ENCODE measurements around the gene DDX23. TPM values are rescaled to one million over a fixed set of nuclear protein-coding genes. Genes with fewer than 3 reads are reported as not detected.
A peak's percentile ranks its signal among the peaks of the same experiment; 100 is the strongest.

DDX23 gene
- total RNA-seq, 1 experiment from 2014 or later = 151 TPM

GRCh38 chr12:48881686-48882314 is 29.8 kb upstream of the DDX23 start:
- Histone ChIP-seq H3K27me3 (replicated peaks; ENCODE audit: control insufficient read depth, insufficient read depth, low read length) (no peaks in the 10 kb centered on the region), H3K9me3 (no peaks in the 10 kb centered on the region), H3K4me1 (peaks cover 65% of the 10 kb centered on the region), H3K36me3 (ENCODE audit: control insufficient read depth, insufficient read depth, low read length) (no peaks in the 10 kb centered on the region), H3K4me3 (ENCODE audit: low read depth, low read length) (no peak overlapping the region)
- peak in 1 of 2 experiments; percentile 2 for TF ChIP-seq CTCF (IDR thresholded peaks at IDR 0.05; ENCODE audit: insufficient read depth in 1 of 2, low read depth in 1 of 2, low read length in 1 of 2, severe bottlenecking in 1 of 2, unreplicated experiment in 1 of 2)
- DNase-seq = no peak
- intact Hi-C loops (cut with micrococcal nuclease; ENCODE audit: unreplicated experiment) = loop anchor here (2.0 kb wide), 1 partner anchor 29 kb away; the partner anchor contains the start of gene DDX23
- no TSS peak for BruUV-seq (replicated peaks)
- POLR2A ChIA-PET = interaction anchor here (0.7 to 4.1 kb wide), 5 partner anchors 8 to 92 kb away, joined by 5 to 58 read pairs (median 15); partner anchors contain the start of genes ADCY6, DDX23 and RND1
- H3K4me3 Mint-ChIP-seq (ENCODE audit: unreplicated experiment) = peak overlapping the region; percentile 70
- H3K27ac Mint-ChIP-seq (ENCODE audit: unreplicated experiment) = peak overlapping the region; percentile 96
- no peaks in the 10 kb centered on the region for H3K9me3 Mint-ChIP-seq (ENCODE audit: unreplicated experiment)
- no peaks in the 10 kb centered on the region for H3K27me3 Mint-ChIP-seq (ENCODE audit: insufficient read depth, unreplicated experiment)
- peaks cover 63% of the 10 kb centered on the region for H3K4me1 Mint-ChIP-seq (ENCODE audit: low read depth, unreplicated experiment)
- CTCF ChIA-PET = interaction anchor here (0.7 to 3.7 kb wide), 5 partner anchors 9 to 413 kb away, joined by 4 to 50 read pairs (median 7); partner anchors contain the start of genes DDX23 and PRPH
- peaks cover 15% of the 10 kb centered on the region for H3K36me3 Mint-ChIP-seq (ENCODE audit: insufficient read depth, unreplicated experiment)

- DNase-seq = no peak
- Mint-ChIP-seq H3K9me3 (ENCODE audit: unreplicated experiment) (no peaks in the 10 kb centered on the region), H3K36me3 (ENCODE audit: insufficient read depth, unreplicated experiment) (peaks cover 14% of the 10 kb centered on the region), H3K4me3 (ENCODE audit: unreplicated experiment) (no peak overlapping the region), H3K27ac (ENCODE audit: unreplicated experiment) (peak overlapping the region; percentile 58), H3K4me1 (ENCODE audit: low read depth, unreplicated experiment) (peaks cover 54% of the 10 kb centered on the region), H3K27me3 (ENCODE audit: insufficient read depth, unreplicated experiment) (no peaks in the 10 kb centered on the region)
- H3K4me1 ChIP-seq = peaks cover 58% of the 10 kb centered on the region
- no TSS peak for BruUV-seq (replicated peaks)
- H3K36me3 ChIP-seq (ENCODE audit: control insufficient read depth, insufficient read depth, low read length) = no peaks in the 10 kb centered on the region
- H3K4me3 ChIP-seq (ENCODE audit: low read depth, low read length) = no peak overlapping the region
- no peaks in the 10 kb centered on the region for H3K27me3 ChIP-seq (replicated peaks; ENCODE audit: control insufficient read depth, insufficient read depth, low read length)
- TF ChIP-seq CTCF (IDR thresholded peaks at IDR 0.05; ENCODE audit: insufficient read depth in 1 of 2, low read depth in 1 of 2, low read length in 1 of 2, severe bottlenecking in 1 of 2, unreplicated experiment in 1 of 2) = no peak
- H3K9me3 ChIP-seq = no peaks in the 10 kb centered on the region
- CTCF ChIA-PET = interaction anchor here (0.9 to 2.7 kb wide), 2 partner anchors 10 to 127 kb away, joined by 11 to 21 read pairs; no protein-coding TSS in a partner anchor
- POLR2A ChIA-PET = interaction anchor here (4.1 kb wide), 1 partner anchor 15 kb away, joined by 49 read pairs; the partner anchor contains the start of gene RND1
- intact Hi-C loops (cut with micrococcal nuclease; ENCODE audit: unreplicated experiment) = no loop called here
Observed at GRCh38 chr12:48880647-48881046, 28.7 kb upstream of the DDX23 start.

GRCh38 chr12:48878548-48878947 is 26.6 kb upstream of the DDX23 start:
- BruUV-seq (replicated peaks) = no TSS peak
- Mint-ChIP-seq H3K36me3 (ENCODE audit: insufficient read depth, unreplicated experiment) (peaks cover 7% of the 10 kb centered on the region), H3K27ac (ENCODE audit: unreplicated experiment) (no peak overlapping the region), H3K4me1 (ENCODE audit: low read depth, unreplicated experiment) (peaks cover 34% of the 10 kb centered on the region), H3K4me3 (ENCODE audit: unreplicated experiment) (no peak overlapping the region), H3K27me3 (ENCODE audit: insufficient read depth, unreplicated experiment) (no peaks in the 10 kb centered on the region), H3K9me3 (ENCODE audit: unreplicated experiment) (no peaks in the 10 kb centered on the region)
- TF ChIP-seq CTCF (IDR thresholded peaks at IDR 0.05; ENCODE audit: insufficient read depth in 1 of 2, low read depth in 1 of 2, low read length in 1 of 2, severe bottlenecking in 1 of 2, unreplicated experiment in 1 of 2) = no peak
- DNase-seq = no peak
- Histone ChIP-seq H3K36me3 (ENCODE audit: control insufficient read depth, insufficient read depth, low read length) (no peaks in the 10 kb centered on the region), H3K4me3 (ENCODE audit: low read depth, low read length) (no peak overlapping the region), H3K4me1 (peaks cover 42% of the 10 kb centered on the region), H3K27me3 (replicated peaks; ENCODE audit: control insufficient read depth, insufficient read depth, low read length) (no peaks in the 10 kb centered on the region), H3K9me3 (no peaks in the 10 kb centered on the region)
- intact Hi-C loops (cut with micrococcal nuclease; ENCODE audit: unreplicated experiment) = no loop called here
- ChIA-PET CTCF (interaction anchor here (1.0 to 1.2 kb wide), 2 partner anchors 13 to 25 kb away, joined by 4 read pairs; no protein-coding TSS in a partner anchor), POLR2A (no interaction called here)
